Fibroblast of lung (primary cell): ENCODE data around the gene C19orf33.

Experiments used
- CTCF ChIP-seq, 2 donors: IDR thresholded peaks in 1 of 2; conservative IDR thresholded peaks in 1 of 2; 1 replicate in 1 of 2; 2 replicates in 1 of 2; pipeline ENCODE4 v1.5.1; 2011 to 2012; ENCODE audit warnings: low read length in 2 of 2, control low read depth in 1 of 2, inconsistent platforms in 1 of 2, low read depth in 1 of 2, mild to moderate bottlenecking in 1 of 2
- EZH2 ChIP-seq: IDR thresholded peaks from 2 replicates; pipeline ENCODE4 v1.5.1; 2012; ENCODE audit warnings: low read length, control low read depth, mild to moderate bottlenecking; ENCODE audit errors: missing control alignments

GRCh38 chr19:38309615-38310278, 5.7 kb downstream of the C19orf33 start:
- TF ChIP-seq CTCF (conservative IDR thresholded peaks at IDR 0.05 in 1 of 2, IDR thresholded peaks at IDR 0.05 in 1 of 2; ENCODE audit: low read depth in 1 of 2, low read length in 2 of 2) (no peak), EZH2 (no peak)
